ENCODE data around the gene NUDC. TPM values are rescaled to one million over a fixed set of nuclear protein-coding genes. Genes with fewer than 3 reads are reported as not detected.

Gene NUDC
- total RNA-seq, 1 experiment from 2014 or later, result 149 TPM

DNA sequence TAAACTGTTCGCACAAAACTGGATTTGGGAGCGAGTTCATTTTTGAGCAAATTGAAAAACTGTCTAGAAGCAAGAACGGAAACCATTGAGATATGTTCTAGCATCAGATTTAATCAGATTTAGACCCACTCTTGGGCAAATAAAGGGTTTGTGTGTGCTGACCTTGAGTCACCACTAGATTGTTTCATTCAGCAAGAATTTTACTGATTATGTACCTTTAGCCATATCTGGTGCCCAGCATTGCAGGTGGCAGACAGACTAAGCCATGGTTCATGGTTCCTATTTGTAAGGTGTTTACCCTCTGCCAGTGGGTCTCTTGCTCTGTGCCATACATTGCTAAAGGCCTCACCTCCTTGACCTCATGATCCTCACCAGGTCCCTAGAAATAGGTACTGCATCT lies 1.4 kb downstream of the NUDC start:
- Histone ChIP-seq H3K79me2 (ENCODE audit: low read length) (peaks cover 61% of the 10 kb centered on the region), H3K9me3 (ENCODE audit: low read length) (no peaks in the 10 kb centered on the region)
- ATAC-seq, result peak; percentile 53

DNA sequence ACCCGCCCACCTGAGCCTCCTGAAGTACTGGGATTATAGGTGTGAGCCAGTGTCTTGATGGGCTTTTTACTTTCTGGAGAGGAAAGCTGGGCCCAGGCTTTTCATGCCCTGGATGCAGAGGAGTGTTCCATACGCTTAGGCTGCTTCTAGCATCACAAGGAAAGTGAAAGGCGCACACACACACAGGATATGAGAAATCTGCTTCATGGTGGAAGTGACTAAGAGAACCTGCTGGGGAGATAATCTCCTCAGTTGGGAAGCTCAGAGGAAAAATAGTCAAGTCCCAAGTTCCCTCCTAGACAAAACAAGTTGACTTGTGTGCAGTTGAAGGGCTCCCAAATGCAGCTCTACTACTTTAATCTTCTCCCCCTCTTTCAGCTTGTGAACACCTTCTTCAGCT lies 2.2 kb downstream of the NUDC start:
- TF ChIP-seq EZH2phosphoT487 (IDR thresholded peaks at IDR 0.05; ENCODE audit: borderline replicate concordance, low read length) (no peak), EZH2 (IDR thresholded peaks at IDR 0.05; ENCODE audit: low read length, unreplicated experiment) (no peak)
- Histone ChIP-seq H3K4me1 (ENCODE audit: insufficient read depth, low read length) (peaks cover 30% of the 10 kb centered on the region), H3F3A (ENCODE audit: low read length, unreplicated experiment) (peaks cover 6% of the 10 kb centered on the region), H3K27ac (ENCODE audit: low read length) (peak overlapping the region; percentile 67), H3K4me2 (ENCODE audit: low read length) (peak overlapping the region; percentile 87), H3K79me2 (ENCODE audit: low read length) (peaks cover 69% of the 10 kb centered on the region), H3K9me2 (replicated peaks; ENCODE audit: low read length) (no peaks in the 10 kb centered on the region), H4K20me1 (ENCODE audit: low read length) (peaks cover 19% of the 10 kb centered on the region), H3K36me3 (ENCODE audit: low read depth, low read length) (peaks cover 31% of the 10 kb centered on the region), H3K4me3 (ENCODE audit: low read length) (peak overlapping the region; percentile 83), H3K27me3 (ENCODE audit: low read length) (no peaks in the 10 kb centered on the region), H3K9me3 (ENCODE audit: low read length) (no peaks in the 10 kb centered on the region), H3K9ac (ENCODE audit: low read length) (peak overlapping the region; percentile 93), H2AFZ (ENCODE audit: low read length) (no peak overlapping the region)
- intact Hi-C loops (cut with micrococcal nuclease), result loop anchor here (2.0 kb wide), 1 partner anchor 67 kb away; no protein-coding TSS in a partner anchor
- no TSS peak for BruUV-seq (replicated peaks)
- DNase-seq (peak; percentile 72), ATAC-seq (peak; percentile 39)
- CTCF ChIA-PET, result no interaction called here
- POLR2A ChIA-PET (ENCODE audit: unreplicated experiment), result no interaction called here

More for the DNA sequence above, 1.4 kb downstream of the NUDC start:
- CTCF ChIA-PET, result no interaction called here
- peak; percentile 75 for DNase-seq
- Histone ChIP-seq H2AFZ (ENCODE audit: low read length) (no peak overlapping the region), H3K4me2 (ENCODE audit: low read length) (peak overlapping the region; percentile 87), H3F3A (ENCODE audit: low read length, unreplicated experiment) (peaks cover 4% of the 10 kb centered on the region), H3K27me3 (ENCODE audit: low read length) (no peaks in the 10 kb centered on the region), H3K36me3 (ENCODE audit: low read depth, low read length) (peaks cover 22% of the 10 kb centered on the region), H3K9me2 (replicated peaks; ENCODE audit: low read length) (no peaks in the 10 kb centered on the region), H3K4me1 (ENCODE audit: insufficient read depth, low read length) (peaks cover 30% of the 10 kb centered on the region), H3K4me3 (ENCODE audit: low read length) (peak overlapping the region; percentile 83), H4K20me1 (ENCODE audit: low read length) (peaks cover 14% of the 10 kb centered on the region; the same call in 1 of the 2 replicates), H3K27ac (ENCODE audit: low read length) (peak overlapping the region; percentile 67), H3K9ac (ENCODE audit: low read length) (peak overlapping the region; percentile 93)
- POLR2A ChIA-PET (ENCODE audit: unreplicated experiment), result no interaction called here
- no TSS peak for BruUV-seq (replicated peaks)
- intact Hi-C loops (cut with micrococcal nuclease), result loop anchor here (2.0 kb wide), 1 partner anchor 68 kb away; no protein-coding TSS in a partner anchor
- TF ChIP-seq EZH2 (IDR thresholded peaks at IDR 0.05; ENCODE audit: low read length, unreplicated experiment) (no peak), EZH2phosphoT487 (IDR thresholded peaks at IDR 0.05; ENCODE audit: borderline replicate concordance, low read length) (no peak)
- TF ChIP-seq, protein P1, sequence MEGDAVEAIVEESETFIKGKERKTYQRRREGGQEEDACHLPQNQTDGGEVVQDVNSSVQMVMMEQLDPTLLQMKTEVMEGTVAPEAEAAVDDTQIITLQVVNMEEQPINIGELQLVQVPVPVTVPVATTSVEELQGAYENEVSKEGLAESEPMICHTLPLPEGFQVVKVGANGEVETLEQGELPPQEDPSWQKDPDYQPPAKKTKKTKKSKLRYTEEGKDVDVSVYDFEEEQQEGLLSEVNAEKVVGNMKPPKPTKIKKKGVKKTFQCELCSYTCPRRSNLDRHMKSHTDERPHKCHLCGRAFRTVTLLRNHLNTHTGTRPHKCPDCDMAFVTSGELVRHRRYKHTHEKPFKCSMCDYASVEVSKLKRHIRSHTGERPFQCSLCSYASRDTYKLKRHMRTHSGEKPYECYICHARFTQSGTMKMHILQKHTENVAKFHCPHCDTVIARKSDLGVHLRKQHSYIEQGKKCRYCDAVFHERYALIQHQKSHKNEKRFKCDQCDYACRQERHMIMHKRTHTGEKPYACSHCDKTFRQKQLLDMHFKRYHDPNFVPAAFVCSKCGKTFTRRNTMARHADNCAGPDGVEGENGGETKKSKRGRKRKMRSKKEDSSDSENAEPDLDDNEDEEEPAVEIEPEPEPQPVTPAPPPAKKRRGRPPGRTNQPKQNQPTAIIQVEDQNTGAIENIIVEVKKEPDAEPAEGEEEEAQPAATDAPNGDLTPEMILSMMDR (conservative IDR thresholded peaks at IDR 0.05; ENCODE audit: low read depth, low read length), result no peak

DNA sequence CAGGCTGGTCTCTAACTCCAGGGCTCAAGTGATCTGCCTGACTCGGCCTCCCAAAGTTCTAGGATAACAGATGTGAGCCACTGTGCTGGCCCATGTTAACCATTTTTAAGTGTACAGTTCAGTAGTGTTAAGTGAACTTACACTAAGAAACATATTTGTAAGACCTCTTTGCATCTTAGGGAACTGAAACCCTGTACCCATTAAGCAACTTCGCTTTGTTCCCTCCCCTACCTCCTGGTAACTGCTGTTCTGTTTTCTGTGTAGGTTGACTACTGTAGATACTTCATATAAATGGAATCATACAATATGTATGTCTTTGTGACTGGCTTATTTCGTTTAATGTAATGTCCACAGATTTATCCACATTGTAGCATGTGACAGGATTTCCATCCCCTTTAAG lies 11.0 kb downstream of the NUDC start:
- peaks cover 13% of the 10 kb centered on the region for H4K20me1 ChIP-seq (ENCODE audit: low read length)
- H3K27ac ChIP-seq (ENCODE audit: low read length), result no peak overlapping the region
- H3K79me2 ChIP-seq (ENCODE audit: low read length), result peaks cover 74% of the 10 kb centered on the region
- no peak overlapping the region for H2AFZ ChIP-seq (ENCODE audit: low read length)
- no peak overlapping the region for H3K9ac ChIP-seq (ENCODE audit: low read length)
- no TSS peak for BruUV-seq (replicated peaks)
- ChIA-PET CTCF (no interaction called here), POLR2A (ENCODE audit: unreplicated experiment) (no interaction called here)
- intact Hi-C loops (cut with micrococcal nuclease), result no loop called here
- DNase-seq, result no peak
- H3K4me3 ChIP-seq (ENCODE audit: low read length), result no peak overlapping the region
- peaks cover 47% of the 10 kb centered on the region for H3K36me3 ChIP-seq (ENCODE audit: low read depth, low read length)
- ATAC-seq, result no peak
- no peaks in the 10 kb centered on the region for H3K27me3 ChIP-seq (ENCODE audit: low read length)
- H3K9me2 ChIP-seq (replicated peaks; ENCODE audit: low read length), result no peaks in the 10 kb centered on the region
- H3K9me3 ChIP-seq (ENCODE audit: low read length), result no peaks in the 10 kb centered on the region
- no peak overlapping the region for H3K4me2 ChIP-seq (ENCODE audit: low read length)
- TF ChIP-seq EZH2 (IDR thresholded peaks at IDR 0.05; ENCODE audit: low read length, unreplicated experiment), result no peak
- TF ChIP-seq EZH2phosphoT487 (IDR thresholded peaks at IDR 0.05; ENCODE audit: borderline replicate concordance, low read length), result no peak
- TF ChIP-seq, protein P1 (conservative IDR thresholded peaks at IDR 0.05; ENCODE audit: low read depth, low read length), result no peak
- peaks cover 6% of the 10 kb centered on the region for H3F3A ChIP-seq (ENCODE audit: low read length, unreplicated experiment)
- no peaks in the 10 kb centered on the region for H3K4me1 ChIP-seq (ENCODE audit: insufficient read depth, low read length)
